ENCODE results near the gene ERH.

The ERH gene

DNA sequence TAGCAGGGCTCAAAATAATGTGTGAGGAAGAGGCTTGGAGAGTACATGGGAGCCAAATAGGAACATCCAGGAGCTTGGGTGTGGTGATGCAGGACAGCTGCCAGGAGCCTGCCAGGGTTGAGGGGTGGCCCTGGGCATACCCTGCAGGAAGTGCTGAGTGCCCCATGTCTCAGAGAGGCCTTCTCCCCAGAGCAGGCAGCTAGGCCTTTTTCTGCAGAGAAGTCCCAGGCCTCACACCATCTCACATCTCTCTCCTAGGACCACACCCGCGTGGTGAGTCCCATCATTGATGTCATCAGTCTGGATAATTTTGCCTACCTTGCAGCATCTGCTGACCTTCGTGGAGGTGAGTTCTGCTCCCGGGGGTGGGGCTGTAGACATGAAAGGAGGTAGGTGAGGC lies 66.9 kb downstream of the ERH start:
- H3K4me3 ChIP-seq (ENCODE audit: low read depth, low read length), result no peak overlapping the region
